Coronary artery (tissue), 2 donors: ENCODE results near the gene TSPAN11.

ENCODE experiments used
- DNase-seq: peaks from one replicate; pipeline ENCODE4 v3.0.0-alpha.2; 2017; ENCODE audit warnings: low spot score
- H3K27ac ChIP-seq, 2 donors: fragments of 200-600 bp; sonication (generic); one replicate each; pipeline ENCODE4 v1.5.1; 2016 to 2019
- H3K4me3 ChIP-seq: fragments of 200-600 bp; sonication (generic); 2 replicates; pipeline ENCODE4 v1.5.1; 2016; ENCODE audit warnings: mild to moderate bottlenecking, moderate library complexity
- CTCF ChIP-seq: fragments of 200-600 bp; sonication (generic); IDR thresholded peaks from one replicate; pipeline ENCODE4 v1.5.1; 2019; ENCODE audit warnings: antibody characterized with exemption

The TSPAN11 gene

GRCh38 chr12:30959110-30959710 is 32.7 kb downstream of the TSPAN11 start:
- no peak for DNase-seq
- no peak for TF ChIP-seq CTCF
- no peak overlapping the region for H3K27ac ChIP-seq
- no peak overlapping the region for H3K4me3 ChIP-seq

GRCh38 chr12:30959778-30960177 is 33.2 kb downstream of the TSPAN11 start:
- no peak for TF ChIP-seq CTCF
- Histone ChIP-seq H3K4me3 (no peak overlapping the region), H3K27ac (no peak overlapping the region)
- DNase-seq, result no peak

- Histone ChIP-seq H3K4me3 (no peak overlapping the region), H3K27ac (no peak overlapping the region)
- TF ChIP-seq CTCF, result no peak
- no peak for DNase-seq
Measured at GRCh38 chr12:30961030-30961429, 34.5 kb downstream of the TSPAN11 start.

GRCh38 chr12:30962047-30962446 is 35.5 kb downstream of the TSPAN11 start:
- DNase-seq, result no peak
- Histone ChIP-seq H3K4me3 (no peak overlapping the region), H3K27ac (no peak overlapping the region)
- TF ChIP-seq CTCF, result no peak

GRCh38 chr12:30963709-30964564 is 37.4 kb downstream of the TSPAN11 start:
- no peak for DNase-seq
- TF ChIP-seq CTCF, result no peak
- Histone ChIP-seq H3K4me3 (no peak overlapping the region), H3K27ac (no peak overlapping the region)

- TF ChIP-seq CTCF, result no peak
- DNase-seq, result no peak
- no peak overlapping the region for H3K27ac ChIP-seq
- H3K4me3 ChIP-seq, result no peak overlapping the region
Measured at GRCh38 chr12:30964896-30965612, 38.5 kb downstream of the TSPAN11 start.
